SK-N-SH (cell line): ENCODE results near the gene DYNC2H1. TPM values are rescaled to one million over a fixed set of nuclear protein-coding genes. Genes with fewer than 3 reads are reported as not detected.

ENCODE experiments used
- CTCF ChIA-PET: fragments of 300-600, 350-600 bp; formaldehyde crosslinking; extraction: SDS; loops from one replicate; lab custom pipeline; 2021; lab: Yijun Ruan, JAX
- POLR2A ChIA-PET: fragments of 350-600 bp; sonication (Branson Sonifier 250); formaldehyde crosslinking; extraction: SDS; loops from one replicate; lab custom pipeline; 2020; ENCODE audit warnings: antibody characterized with exemption, inconsistent platforms; lab: Yijun Ruan, JAX
- DNase-seq: peaks from one replicate; pipeline ENCODE4 v3.0.0; 2012
- H2AFZ ChIP-seq: fragments of 200-600 bp; sonication (generic); 2 replicates; pipeline ENCODE4 v1.8.1; 2016; ENCODE audit warnings: antibody characterized with exemption, mild to moderate bottlenecking, low read depth
- H3F3A ChIP-seq: fragments of 200-600 bp; sonication (generic); replicated peaks from 2 replicates; pipeline ENCODE3; 2016; ENCODE audit warnings: antibody characterized with exemption, mild to moderate bottlenecking; ENCODE audit not compliant: insufficient read depth
- H3K27ac ChIP-seq, 2 experiments: fragments of 200-500 bp in 1 of 2; fragments of 200-600 bp in 1 of 2; sonication (Bioruptor generic) in 1 of 2; sonication (generic), shearing (Covaris generic) in 1 of 2; 2 replicates each; pipeline versions ENCODE4 v1.5.1 to v1.6.1; 2014 to 2016; ENCODE audit warnings: low read depth in 2 of 2, inconsistent platforms in 1 of 2, low read length in 1 of 2, mild to moderate bottlenecking in 1 of 2, mixed read lengths in 1 of 2
- H3K27me3 ChIP-seq: fragments of 200-600 bp; sonication (generic), shearing (Covaris generic); 2 replicates; pipeline ENCODE4 v1.6.1; 2016; ENCODE audit warnings: mixed run types; ENCODE audit not compliant: insufficient read depth
- H3K36me3 ChIP-seq, 2 experiments: fragments of 200-500 bp in 1 of 2; fragments of 200-600 bp in 1 of 2; sonication (Bioruptor generic) in 1 of 2; sonication (generic) in 1 of 2; replicated peaks in 1 of 2; 2 replicates each; pipeline versions ENCODE3 to v1.5.1; 2014 to 2016; ENCODE audit warnings: low read length in 1 of 2, mild to moderate bottlenecking in 1 of 2; ENCODE audit not compliant: insufficient read depth in 2 of 2, control insufficient read depth in 1 of 2
- H3K4me1 ChIP-seq, 2 experiments: fragments of 200-500 bp in 1 of 2; fragments of 200-600 bp in 1 of 2; sonication (Bioruptor generic) in 1 of 2; sonication (generic), shearing (Covaris generic) in 1 of 2; 2 replicates each; pipeline versions ENCODE4 v1.5.1 to v1.6.1; 2014 to 2016; ENCODE audit warnings: low read depth in 1 of 2, low read length in 1 of 2, mixed run types in 1 of 2; ENCODE audit not compliant: insufficient read depth in 2 of 2, control insufficient read depth in 1 of 2
- H3K4me2 ChIP-seq: fragments of 200-600 bp; sonication (generic), shearing (Covaris generic); 2 replicates; pipeline ENCODE4 v1.6.1; 2017; ENCODE audit warnings: mixed run types
- H3K4me3 ChIP-seq, 2 experiments: fragments of 200-500 bp in 1 of 2; fragments of 200-600 bp in 1 of 2; sonication (Bioruptor generic) in 1 of 2; sonication (generic), shearing (Covaris generic) in 1 of 2; 2 replicates each; pipeline versions ENCODE4 v1.5.1 to v1.8.1; 2014 to 2016; ENCODE audit warnings: low read depth in 2 of 2, inconsistent platforms in 1 of 2, low read length in 1 of 2, mild to moderate bottlenecking in 1 of 2, mixed read lengths in 1 of 2, moderate library complexity in 1 of 2
- H3K79me2 ChIP-seq: fragments of 200-600 bp; sonication (generic); 2 replicates; pipeline ENCODE4 v1.8.1; 2017; ENCODE audit warnings: mild to moderate bottlenecking; ENCODE audit not compliant: insufficient read depth
- H3K9ac ChIP-seq: fragments of 200-600 bp; sonication (generic); 2 replicates; pipeline ENCODE4 v1.6.1; 2017; ENCODE audit warnings: mixed run types
- H3K9me2 ChIP-seq: fragments of 200-600 bp; sonication (generic); 2 replicates; pipeline ENCODE4 v1.6.1; 2017; ENCODE audit warnings: mixed run types
- H3K9me3 ChIP-seq: fragments of 200-600 bp; sonication (generic); 2 replicates; pipeline ENCODE4 v1.6.1; 2017; ENCODE audit warnings: mixed run types, mild to moderate bottlenecking, moderate library complexity
- H4K20me1 ChIP-seq: fragments of 200-600 bp; sonication (generic); 2 replicates; pipeline ENCODE4 v1.6.1; 2017; ENCODE audit warnings: mild to moderate bottlenecking, mixed run types; ENCODE audit not compliant: insufficient read depth
- ELF1 ChIP-seq: IDR thresholded peaks from 2 replicates; pipeline ENCODE4 v1.4.0; 2012
- EP300 ChIP-seq, 2 experiments: IDR thresholded peaks; 2 replicates each; pipeline versions ENCODE4 v1.4.0 to v1.6.1; 2012; ENCODE audit warnings: borderline replicate concordance in 1 of 2, low read depth in 1 of 2, low read length in 1 of 2
- EZH2phosphoT487 ChIP-seq: fragments of 200-600 bp; sonication (generic); IDR thresholded peaks from 2 replicates; pipeline ENCODE4 v1.6.1; 2017; ENCODE audit warnings: low read depth, mixed run types, mild to moderate bottlenecking, antibody characterized with exemption, moderate library complexity, borderline replicate concordance
- FOXJ3 ChIP-seq: sonication (generic); formaldehyde crosslinking; IDR thresholded peaks from 2 replicates; pipeline ENCODE4 v1.5.1; 2020; ENCODE audit warnings: mild to moderate bottlenecking, missing genetic modification reagents
- GABPA ChIP-seq: IDR thresholded peaks from 2 replicates; pipeline ENCODE4 v1.4.0; 2012; ENCODE audit warnings: low read depth, mild to moderate bottlenecking
- GATA2 ChIP-seq: sonication (generic); formaldehyde crosslinking; IDR thresholded peaks from 2 replicates; pipeline ENCODE4 v1.5.0; 2020; ENCODE audit warnings: mild to moderate bottlenecking, missing genetic modification reagents
- IRF3 ChIP-seq: fragments of 150-350 bp; IDR thresholded peaks from 2 replicates; pipeline ENCODE4 v1.6.1; 2016; ENCODE audit warnings: mild to moderate bottlenecking, low read depth, low read length
- JUND ChIP-seq: IDR thresholded peaks from 2 replicates; pipeline ENCODE4 v1.4.0; 2012
- MAX ChIP-seq: IDR thresholded peaks from 2 replicates; pipeline ENCODE4 v1.4.0; 2012; ENCODE audit warnings: low read depth
- MXI1 ChIP-seq: IDR thresholded peaks from 2 replicates; pipeline ENCODE4 v1.6.1; 2012; ENCODE audit warnings: mild to moderate bottlenecking, low read depth, low read length, improper control_type of control experiment
- NFIC ChIP-seq: IDR thresholded peaks from 2 replicates; pipeline ENCODE4 v1.4.0; 2012; ENCODE audit warnings: borderline replicate concordance
- NRF1 ChIP-seq: IDR thresholded peaks from 2 replicates; pipeline ENCODE4 v1.6.1; 2012; ENCODE audit warnings: low read depth, mild to moderate bottlenecking, low read length
- POLR2AphosphoS5 ChIP-seq: IDR thresholded peaks from 2 replicates; pipeline ENCODE4 v1.6.1; 2012; ENCODE audit warnings: low read depth, low read length
- RAD21 ChIP-seq: IDR thresholded peaks from 2 replicates; pipeline ENCODE4 v1.6.1; 2012; ENCODE audit warnings: mild to moderate bottlenecking, low read length
- RXRA ChIP-seq: IDR thresholded peaks from 2 replicates; pipeline ENCODE4 v1.4.0; 2012; ENCODE audit warnings: low read depth, mild to moderate bottlenecking, borderline replicate concordance
- SMC3 ChIP-seq: IDR thresholded peaks from 2 replicates; pipeline ENCODE4 v1.6.1; 2012; ENCODE audit warnings: low read depth, low read length, improper control_type of control experiment
- TAF1 ChIP-seq: IDR thresholded peaks from 2 replicates; pipeline ENCODE4 v1.6.1; 2012; ENCODE audit warnings: low read depth, mild to moderate bottlenecking, low read length, moderate library complexity, borderline replicate concordance
- TEAD4 ChIP-seq: IDR thresholded peaks from 2 replicates; pipeline ENCODE4 v1.4.0; 2012; ENCODE audit warnings: mild to moderate bottlenecking, borderline replicate concordance; ENCODE audit not compliant: insufficient read depth
- USF2 ChIP-seq: fragments of 150-350 bp; IDR thresholded peaks from 2 replicates; pipeline ENCODE4 v1.6.1; 2017; ENCODE audit warnings: antibody characterized with exemption, low read length, low read depth, borderline replicate concordance
- YY1 ChIP-seq: IDR thresholded peaks from 2 replicates; pipeline ENCODE4 v1.4.0; 2012; ENCODE audit warnings: low read depth, mild to moderate bottlenecking
- WGBS: methylation state at CpG from one replicate; pipeline ENCODE4 v1.1.6; 2017; ENCODE audit warnings: low lambda C conversion rate; 5-methylcytosine and 5-hydroxymethylcytosine counted together
- polyA plus RNA-seq, 3 experiments: library from polyadenylated mRNA; depleted of rRNA; stranded (reverse); fragments of >200 nt; gene quantifications; 2 replicates each; pipeline ENCODE4 v1.2.3, GENCODE V29; 2012
- TF ChIP-seq, protein P1 (sequence below): IDR thresholded peaks from 2 replicates; pipeline ENCODE4 v1.4.0; 2012; ENCODE audit warnings: low read depth, borderline replicate concordance

Gene DYNC2H1
- polyA plus RNA-seq, 1 of the 3 experiments (the other 2 are of a cell fraction), result 15.3 TPM

GRCh38 chr11:103349595-103349994, 240.4 kb downstream of the DYNC2H1 start:
- no peaks in the 10 kb centered on the region for H3F3A ChIP-seq
- no peaks in the 10 kb centered on the region for H3K79me2 ChIP-seq
- no peaks in the 10 kb centered on the region for H4K20me1 ChIP-seq
- H3K27ac ChIP-seq, result no peak overlapping the region
- H3K4me3 ChIP-seq, result no peak overlapping the region
- H3K36me3 ChIP-seq, result peaks cover 0 to 8% of the 10 kb centered on the region in 2 experiments
- 0 out of 2 replicates have a peak, but pooled peaks cover 6% of the 10 kb centered on the region for H3K9me3 ChIP-seq
- no peak overlapping the region for H2AFZ ChIP-seq
- H3K27me3 ChIP-seq, result no peaks in the 10 kb centered on the region
- TF ChIP-seq IRF3 (no peak), JUND (no peak), EZH2phosphoT487 (no peak), ELF1 (no peak), POLR2AphosphoS5 (no peak), TAF1 (no peak), TEAD4 (no peak), SMC3 (no peak), NFIC (no peak), NRF1 (no peak), FOXJ3 (CRISPR knock-in tag) (no peak), RXRA (no peak)
- no peak overlapping the region for H3K9ac ChIP-seq
- no peaks in the 10 kb centered on the region for H3K9me2 ChIP-seq
- no peak for DNase-seq
- ChIA-PET CTCF (interaction anchor here (1.0 kb wide), 1 partner anchor 148 kb away, joined by 3 read pairs; no protein-coding TSS in a partner anchor), POLR2A (no interaction called here)
- no peak overlapping the region for H3K4me2 ChIP-seq
- H3K4me1 ChIP-seq, result no peaks in the 10 kb centered on the region
- WGBS, result 93% methylated on average over 2 of the region's 2 CpGs

DNA sequence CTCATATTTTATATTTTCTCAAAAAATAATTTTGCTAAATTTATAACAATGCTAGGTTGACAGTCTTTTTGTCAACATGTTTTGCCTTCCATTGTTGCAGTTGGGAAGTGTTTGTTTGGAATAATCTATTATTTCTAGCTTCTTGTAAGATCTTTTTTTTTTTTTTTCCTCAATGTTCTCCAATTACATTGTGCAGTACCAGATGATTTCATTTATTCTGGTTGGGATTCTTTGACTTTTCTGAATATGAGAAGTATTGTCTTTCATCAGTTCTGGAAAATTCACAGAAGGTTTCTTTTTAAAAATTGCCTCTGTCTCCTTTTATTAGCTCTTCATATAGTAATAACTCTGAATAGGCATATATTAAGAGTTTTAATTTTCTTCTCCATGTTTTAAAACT, 245.4 kb downstream of the DYNC2H1 start:
- no peaks in the 10 kb centered on the region for H3K9me2 ChIP-seq
- H3K79me2 ChIP-seq, result no peaks in the 10 kb centered on the region
- peaks cover 0 to 20% of the 10 kb centered on the region in 2 experiments for H3K36me3 ChIP-seq
- H3K27me3 ChIP-seq, result no peaks in the 10 kb centered on the region
- DNase-seq, result no peak
- H3K4me2 ChIP-seq, result no peak overlapping the region
- no peak overlapping the region for H3K9ac ChIP-seq
- H3F3A ChIP-seq, result no peaks in the 10 kb centered on the region
- ChIA-PET CTCF (no interaction called here), POLR2A (no interaction called here)
- H3K27ac ChIP-seq, result no peak overlapping the region
- no peaks in the 10 kb centered on the region for H4K20me1 ChIP-seq
- no peak for TF ChIP-seq EP300 (IDR thresholded peaks at IDR 0.05; ENCODE audit: borderline replicate concordance in 1 of 2, low read depth in 1 of 2, low read length in 1 of 2)
- no peak for TF ChIP-seq JUND
- TF ChIP-seq TEAD4, result no peak
- no peak for TF ChIP-seq MAX
- TF ChIP-seq RXRA, result no peak
- no peak for TF ChIP-seq POLR2AphosphoS5
- no peak for TF ChIP-seq GATA2
- TF ChIP-seq YY1, result no peak
- no peak for TF ChIP-seq MXI1
- TF ChIP-seq SMC3, result no peak
- TF ChIP-seq GABPA, result no peak
- TF ChIP-seq RAD21, result no peak
- no peak for TF ChIP-seq FOXJ3 (CRISPR knock-in tag)
- TF ChIP-seq, protein P1, sequence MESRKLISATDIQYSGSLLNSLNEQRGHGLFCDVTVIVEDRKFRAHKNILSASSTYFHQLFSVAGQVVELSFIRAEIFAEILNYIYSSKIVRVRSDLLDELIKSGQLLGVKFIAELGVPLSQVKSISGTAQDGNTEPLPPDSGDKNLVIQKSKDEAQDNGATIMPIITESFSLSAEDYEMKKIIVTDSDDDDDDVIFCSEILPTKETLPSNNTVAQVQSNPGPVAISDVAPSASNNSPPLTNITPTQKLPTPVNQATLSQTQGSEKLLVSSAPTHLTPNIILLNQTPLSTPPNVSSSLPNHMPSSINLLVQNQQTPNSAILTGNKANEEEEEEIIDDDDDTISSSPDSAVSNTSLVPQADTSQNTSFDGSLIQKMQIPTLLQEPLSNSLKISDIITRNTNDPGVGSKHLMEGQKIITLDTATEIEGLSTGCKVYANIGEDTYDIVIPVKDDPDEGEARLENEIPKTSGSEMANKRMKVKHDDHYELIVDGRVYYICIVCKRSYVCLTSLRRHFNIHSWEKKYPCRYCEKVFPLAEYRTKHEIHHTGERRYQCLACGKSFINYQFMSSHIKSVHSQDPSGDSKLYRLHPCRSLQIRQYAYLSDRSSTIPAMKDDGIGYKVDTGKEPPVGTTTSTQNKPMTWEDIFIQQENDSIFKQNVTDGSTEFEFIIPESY, result no peak
- TF ChIP-seq USF2, result no peak
- no peak for TF ChIP-seq NRF1
- 0 out of 2 replicates have a peak, but pooled peaks cover 6% of the 10 kb centered on the region for H3K9me3 ChIP-seq
- no peak overlapping the region for H2AFZ ChIP-seq
- no peaks in the 10 kb centered on the region; a peak in 1 of 4 replicates for H3K4me1 ChIP-seq
- no peak overlapping the region for H3K4me3 ChIP-seq
